Right lobe of liver (tissue), 6 donors: ENCODE results near the gene RBM44. TPM values are rescaled to one million over a fixed set of nuclear protein-coding genes. Genes with fewer than 3 reads are reported as not detected.
"Not testable (repeated sequence)": the region's sequence is repeated elsewhere in the genome, so short reads cannot be mapped to it uniquely, and the experiment has no call there.

Experiments
- ATAC-seq, 4 donors: fragments of 200-7000 bp; cut with Tn5 transposase; one replicate each; pipeline ENCODE4 v1.9.1; 2020; ENCODE audit warnings: mild to moderate bottlenecking in 4 of 4, moderate library complexity in 4 of 4
- DNase-seq, 3 donors: peaks; one replicate each; pipeline ENCODE4 v3.0.0-alpha.2; 2020
- H3K27ac ChIP-seq, 3 donors: fragments of 200-600 bp; one replicate each; pipeline ENCODE4 v1.8.0; 2022
- H3K27me3 ChIP-seq, 2 donors: fragments of 200-600 bp; one replicate each; pipeline ENCODE4 v1.8.0; 2022
- H3K36me3 ChIP-seq, 4 donors: fragments of 200-600 bp; sonication (generic) in 1 of 4; one replicate each; pipeline versions ENCODE4 v1.5.1 to v1.8.0; 2017 to 2022; ENCODE audit warnings: control low read depth in 1 of 4
- H3K4me1 ChIP-seq, 4 donors: fragments of 200-600 bp; sonication (generic) in 1 of 4; one replicate each; pipeline versions ENCODE4 v1.5.1 to v1.8.0; 2017 to 2022; ENCODE audit warnings: control low read depth in 1 of 4
- H3K4me3 ChIP-seq, 3 donors: fragments of 200-600 bp; one replicate each; pipeline ENCODE4 v1.8.0; 2022
- H3K9me3 ChIP-seq, 4 donors: fragments of 200-600 bp; sonication (generic) in 1 of 4; one replicate each; pipeline versions ENCODE4 v1.5.1 to v1.8.0; 2017 to 2022; ENCODE audit warnings: control low read depth in 1 of 4
- POLR2A ChIP-seq: fragments of 450-650 bp; IDR thresholded peaks from one replicate; pipeline ENCODE4 v1.6.1; 2017; ENCODE audit warnings: antibody characterized with exemption, mild to moderate bottlenecking
- WGBS: methylation state at CpG from one replicate; pipeline ENCODE4 v1.1.6; 2018; ENCODE audit warnings: low coverage, low lambda C conversion rate; ENCODE audit not compliant: insufficient coverage; ENCODE audit errors: missing lambda C conversion rate; 5-methylcytosine and 5-hydroxymethylcytosine counted together
- intact Hi-C, 2 donors: fragments of 100-400 bp; cut with DNase I; formaldehyde crosslinking; loops; one replicate each; pipeline versions ENCODE4 v1.11.2 to v1.14.1; 2022
- long read RNA-seq: library from polyadenylated mRNA; unstranded; transcript quantifications from one replicate; pipeline ENCODE4 v2.0.0, GENCODE V29; 2019
- total RNA-seq, 6 experiments: library from RNA; depleted of rRNA in 2 of 6; stranded (reverse); fragments of >200 nt in 2 of 6; fragmentation: NEBNext Ultra II Directional in 3 of 6; extraction: Animal tissue kit (Norgen Biotek cat#: 25700) in 3 of 6; gene quantifications; one replicate each; pipeline versions ENCODE4 v1.1.0 to v1.2.4, GENCODE V29; 2016 to 2023
- TF ChIP-seq, protein P1 (sequence below), 4 donors: fragments of 200-600 bp in 3 of 4; fragments of 450-650 bp in 1 of 4; IDR thresholded peaks; one replicate each; pipeline versions ENCODE4 v1.5.1 to v1.8.0; 2016 to 2022; ENCODE audit warnings: antibody characterized with exemption in 4 of 4, mild to moderate bottlenecking in 2 of 4
- donor health status: DM: no; HTN: yes; CAD: no.
- donor health status: DM: no; HTN: no; CAD: no.
- donor health status: DM: no; HTN: no; CAD: no.
- donor health status: DM: no; HTN: yes; CAD: no.
- donor health status: DM: no; HTN: yes; CAD: no.

Gene RBM44, protein sequence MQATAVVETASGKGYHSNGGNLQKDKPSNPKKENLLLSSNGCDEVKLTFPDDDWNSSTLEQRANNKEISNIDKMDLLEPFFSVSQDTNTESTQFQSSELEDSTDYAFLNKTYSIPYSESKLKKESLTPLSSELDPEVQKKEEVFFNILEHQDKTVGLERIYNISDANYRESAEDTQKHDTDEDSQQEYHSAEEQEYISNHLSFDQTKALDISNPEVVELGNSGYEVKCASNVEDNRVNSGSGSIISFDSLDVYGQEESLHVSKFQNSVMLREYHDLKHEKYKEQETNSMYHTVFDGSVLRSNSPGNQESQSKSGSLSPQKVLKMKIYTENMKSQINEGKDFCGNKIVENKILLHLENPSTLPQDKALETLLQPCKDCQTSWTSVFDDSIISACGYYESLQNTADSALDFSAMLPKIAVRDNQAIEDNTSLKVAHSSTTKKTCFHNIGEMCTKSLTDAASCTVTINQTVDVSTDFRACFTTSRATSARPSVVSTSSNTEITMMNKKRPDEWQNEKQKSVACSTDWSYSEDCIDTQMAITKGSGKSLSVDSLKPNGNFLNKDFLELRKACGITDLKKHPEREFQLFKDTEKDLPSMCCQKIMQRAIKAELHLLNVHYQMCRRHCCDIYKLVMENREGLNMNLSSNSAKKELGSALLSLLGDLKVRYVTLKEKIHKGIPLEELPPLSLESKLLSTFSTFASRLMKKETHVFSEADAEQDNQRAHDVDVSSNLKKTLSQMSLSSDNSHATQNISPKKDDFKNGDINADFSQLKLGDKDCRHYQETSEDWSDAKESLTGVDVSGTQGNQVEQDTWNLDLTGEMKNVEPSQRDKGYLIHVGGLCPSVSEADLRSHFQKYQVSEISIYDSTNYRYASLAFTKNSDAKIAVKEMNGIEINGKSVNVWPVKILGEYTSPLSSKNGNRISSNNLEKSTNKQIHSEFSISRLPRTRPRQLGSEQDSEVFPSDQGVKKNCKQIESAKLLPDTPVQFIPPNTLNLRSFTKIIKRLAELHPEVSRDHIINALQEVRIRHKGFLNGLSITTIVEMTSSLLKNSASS
- under 1 TPM; 0.07 to 0.92 (median 0.20) TPM for total RNA-seq
- long read RNA-seq, result 0 reads

DNA sequence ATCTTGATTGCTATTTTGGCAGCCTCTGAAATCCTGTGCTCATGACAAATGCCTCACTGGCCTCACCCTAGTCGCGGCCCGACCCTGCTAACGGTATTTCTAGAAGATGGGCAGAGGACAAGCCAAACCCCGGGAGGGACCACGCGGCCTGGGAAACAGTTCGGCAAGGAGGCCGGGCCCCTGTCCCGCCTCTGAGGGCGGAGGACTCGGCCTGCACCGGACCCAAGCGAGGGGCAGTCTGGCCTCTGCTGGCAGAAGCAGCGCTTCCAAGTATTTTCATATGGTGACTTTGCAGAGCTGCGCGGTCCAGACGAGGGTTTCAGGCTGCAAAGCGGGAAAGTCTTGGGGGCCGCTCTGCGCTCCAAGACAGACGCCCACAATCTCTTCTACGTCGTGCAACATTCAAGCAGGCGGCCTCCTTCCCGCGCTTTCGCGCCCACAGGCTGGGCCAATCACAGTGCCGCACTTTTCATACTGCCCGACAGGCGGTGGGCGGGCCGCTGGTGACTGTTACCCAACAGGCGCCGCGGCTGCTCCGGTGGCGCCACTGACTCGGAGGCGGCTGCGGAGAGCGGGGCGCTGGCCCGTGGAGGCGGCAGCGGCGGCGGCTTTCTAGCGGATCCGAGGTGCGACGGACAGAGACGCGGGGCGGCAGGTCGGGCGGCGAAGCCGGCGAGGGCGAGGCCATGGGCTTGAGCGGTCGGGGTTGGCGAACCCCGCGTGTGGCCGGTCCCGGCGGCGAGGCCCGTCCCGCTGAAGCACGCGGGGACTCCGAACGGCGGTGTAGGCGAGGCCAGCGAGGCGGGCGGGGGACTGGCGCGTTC is at the start of gene RBM44:
Gene RBM44, plus strand, starts transcription at position 544 of the 824 bp plus-strand sequence. CDS start 14,831 bp downstream, outside the sequence.
- no peaks in the 10 kb centered on the region for H3K27me3 ChIP-seq
- no peaks in the 10 kb centered on the region for H3K36me3 ChIP-seq
- ATAC-seq (no peak), DNase-seq (no peak)
- WGBS, result 70% methylated on average over 29 of the region's 84 CpGs
- no peaks in the 10 kb centered on the region for H3K4me1 ChIP-seq
- H3K9me3 ChIP-seq, result peaks cover 0 to 5% (median 0%) of the 10 kb centered on the region in 4 donors
- H3K4me3 ChIP-seq, result no peak within 1 kb of the TSS
- intact Hi-C loops, result no loop called here
- no peak within 1 kb of the TSS for H3K27ac ChIP-seq
- TF ChIP-seq, protein P1, sequence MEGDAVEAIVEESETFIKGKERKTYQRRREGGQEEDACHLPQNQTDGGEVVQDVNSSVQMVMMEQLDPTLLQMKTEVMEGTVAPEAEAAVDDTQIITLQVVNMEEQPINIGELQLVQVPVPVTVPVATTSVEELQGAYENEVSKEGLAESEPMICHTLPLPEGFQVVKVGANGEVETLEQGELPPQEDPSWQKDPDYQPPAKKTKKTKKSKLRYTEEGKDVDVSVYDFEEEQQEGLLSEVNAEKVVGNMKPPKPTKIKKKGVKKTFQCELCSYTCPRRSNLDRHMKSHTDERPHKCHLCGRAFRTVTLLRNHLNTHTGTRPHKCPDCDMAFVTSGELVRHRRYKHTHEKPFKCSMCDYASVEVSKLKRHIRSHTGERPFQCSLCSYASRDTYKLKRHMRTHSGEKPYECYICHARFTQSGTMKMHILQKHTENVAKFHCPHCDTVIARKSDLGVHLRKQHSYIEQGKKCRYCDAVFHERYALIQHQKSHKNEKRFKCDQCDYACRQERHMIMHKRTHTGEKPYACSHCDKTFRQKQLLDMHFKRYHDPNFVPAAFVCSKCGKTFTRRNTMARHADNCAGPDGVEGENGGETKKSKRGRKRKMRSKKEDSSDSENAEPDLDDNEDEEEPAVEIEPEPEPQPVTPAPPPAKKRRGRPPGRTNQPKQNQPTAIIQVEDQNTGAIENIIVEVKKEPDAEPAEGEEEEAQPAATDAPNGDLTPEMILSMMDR (IDR thresholded peaks at IDR 0.05), result no peak
- TF ChIP-seq POLR2A, result no peak

DNA sequence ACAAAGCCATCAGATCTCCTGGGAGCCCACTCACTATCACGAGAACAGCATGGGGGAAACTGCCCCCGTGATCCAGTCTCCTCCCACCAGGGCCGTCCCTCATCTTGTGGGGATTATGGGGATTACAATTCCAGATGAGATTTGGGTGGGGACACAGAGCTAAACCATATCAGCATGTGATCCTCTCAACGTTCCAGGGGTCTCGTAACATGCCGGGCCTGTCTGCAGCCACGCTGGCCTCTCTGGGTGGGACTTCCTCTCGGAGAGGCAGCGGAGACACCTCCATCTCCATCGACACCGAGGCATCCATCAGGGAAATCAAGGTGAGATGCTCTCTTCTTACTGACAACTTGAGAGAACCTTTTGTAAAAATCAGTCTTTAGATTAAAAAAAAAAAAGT is 49.6 kb upstream of the RBM44 start:
- TF ChIP-seq, protein P1 (IDR thresholded peaks at IDR 0.05), result no peak
- no peak for TF ChIP-seq POLR2A
- WGBS, result 100% methylated on average over 3 of the region's 11 CpGs
- DNase-seq (no peak), ATAC-seq (no peak)
- no peak overlapping the region for H3K4me3 ChIP-seq
- peaks cover 0 to 14% (median 5%) of the 10 kb centered on the region in 4 donors for H3K4me1 ChIP-seq
- H3K27me3 ChIP-seq, result no peaks in the 10 kb centered on the region
- no peak overlapping the region for H3K27ac ChIP-seq
- intact Hi-C loops, result loop anchor here (10.0 kb wide), 2 partner anchors 54 to 154 kb away; partner anchors contain the start of gene RAB17 (in 1 of the 2)
- no peaks in the 10 kb centered on the region for H3K9me3 ChIP-seq
- H3K36me3 ChIP-seq, result peaks cover 0 to 57% (median 17%) of the 10 kb centered on the region in 4 donors

DNA sequence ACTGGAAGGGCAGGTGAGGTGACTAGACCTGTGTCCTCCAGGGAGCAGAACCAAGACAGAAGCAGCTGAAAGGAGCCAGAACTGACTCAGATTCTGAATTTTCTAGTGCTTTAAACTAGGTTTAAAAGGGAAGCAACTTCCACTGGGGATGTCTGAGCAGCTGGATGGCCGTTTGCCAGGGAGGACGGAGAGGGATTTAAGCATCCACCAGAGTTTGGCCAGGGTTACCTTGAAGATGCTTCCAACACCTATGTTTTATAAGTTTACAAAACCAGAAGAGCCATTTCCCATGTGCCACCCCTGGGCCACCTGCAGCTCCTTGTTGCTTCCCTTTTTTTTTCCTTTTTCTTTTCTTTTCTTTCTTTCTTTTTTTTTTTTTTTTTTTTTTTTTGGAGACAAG is 48.6 kb upstream of the RBM44 start:
- no peak for ATAC-seq
- no CpG with 5 or more reads among the region's 2 CpGs for WGBS
- intact Hi-C loops, result loop anchor here (10.0 kb wide), 2 partner anchors 55 to 155 kb away; partner anchors contain the start of gene RAB17 (in 1 of the 2)

DNA sequence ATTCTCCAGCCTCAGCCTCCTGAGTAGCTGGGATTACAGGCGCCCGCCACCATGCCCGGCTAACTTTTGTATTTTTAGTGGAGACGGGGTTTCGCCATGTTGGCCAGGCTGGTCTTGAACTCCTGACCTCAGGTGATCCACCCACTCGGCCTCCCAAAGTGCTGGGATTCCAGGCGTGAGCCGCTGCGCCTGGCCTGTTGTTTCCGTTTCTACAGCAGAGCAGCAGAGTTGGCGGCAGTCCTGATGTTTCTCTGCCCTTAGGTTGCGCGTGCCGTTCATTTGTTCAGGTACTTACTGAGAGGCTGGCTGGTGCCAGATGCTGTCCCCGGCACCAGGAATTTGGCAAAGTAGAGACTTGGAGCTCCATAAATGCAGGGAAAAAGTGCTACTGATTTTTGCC is 48.1 kb upstream of the RBM44 start:
- ATAC-seq, H3K4me1 ChIP-seq, H3K27me3 ChIP-seq, H3K27ac ChIP-seq, H3K4me3 ChIP-seq, DNase-seq, H3K9me3 ChIP-seq, intact Hi-C loops: not testable (repeated sequence)
- H3K36me3 ChIP-seq, result peaks cover 0 to 71% (median 23%) of the 10 kb centered on the region in 4 donors
- 95% methylated on average over 14 of the region's 15 CpGs for WGBS

More for the DNA sequence above, 48.6 kb upstream of the RBM44 start:
- Histone ChIP-seq H3K9me3 (no peaks in the 10 kb centered on the region), H3K4me1 (peaks cover 0 to 5% (median 1%) of the 10 kb centered on the region in 4 donors), H3K27me3 (no peaks in the 10 kb centered on the region), H3K36me3 (peaks cover 0 to 66% (median 21%) of the 10 kb centered on the region in 4 donors), H3K27ac (no peak overlapping the region), H3K4me3 (no peak overlapping the region)
- no peak for TF ChIP-seq POLR2A
- TF ChIP-seq, protein P1 (IDR thresholded peaks at IDR 0.05), result no peak
- DNase-seq, result no peak
